Keratinocyte (primary cell): ENCODE results near the gene AIP. TPM values are rescaled to one million over a fixed set of nuclear protein-coding genes. Genes with fewer than 3 reads are reported as not detected.

ENCODE experiments used
- DNase-seq: peaks from one replicate; pipeline ENCODE4 v3.0.0-alpha.2; 2011; ENCODE audit warnings: low read depth, missing footprints, low spot score
- FAIRE-seq: peaks from 2 replicates; lab custom pipeline; 2011; peaks lifted over from hg19 to GRCh38; lab: Jason Lieb, UNC
- H2AFZ ChIP-seq: 2 replicates; pipeline ENCODE4 v1.6.0; 2012; ENCODE audit warnings: low read length, control low read depth, inconsistent platforms; ENCODE audit not compliant: control insufficient read depth
- H3K27ac ChIP-seq: 2 replicates; pipeline ENCODE4 v1.5.1; 2011; ENCODE audit warnings: low read length; ENCODE audit not compliant: control insufficient read depth, insufficient read depth
- H3K27me3 ChIP-seq: 3 replicates; pipeline ENCODE4 v1.6.0; 2011; ENCODE audit warnings: low read length; ENCODE audit not compliant: control insufficient read depth, insufficient read depth; ENCODE audit errors: extremely low read depth
- H3K36me3 ChIP-seq, 2 experiments: 2 replicates in 1 of 2; 3 replicates in 1 of 2; pipeline ENCODE4 v1.5.1; 2011; ENCODE audit warnings: low read length in 2 of 2, mild to moderate bottlenecking in 1 of 2; ENCODE audit not compliant: control insufficient read depth in 2 of 2, insufficient read depth in 2 of 2; ENCODE audit errors: extremely low read depth in 1 of 2
- H3K4me1 ChIP-seq: 3 replicates; pipeline ENCODE4 v1.5.1; 2011; ENCODE audit warnings: low read length; ENCODE audit not compliant: control insufficient read depth, insufficient read depth; ENCODE audit errors: extremely low read depth
- H3K4me2 ChIP-seq: 3 replicates; pipeline ENCODE4 v1.6.0; 2011; ENCODE audit warnings: low read depth, low read length; ENCODE audit not compliant: control insufficient read depth, insufficient read depth; ENCODE audit errors: extremely low read depth
- H3K4me3 ChIP-seq, 3 experiments: fragments of 200-600 bp in 1 of 3; sonication (generic) in 1 of 3; 2 replicates in 2 of 3; 3 replicates in 1 of 3; pipeline ENCODE4 v1.5.1; 2011 to 2016; ENCODE audit warnings: low read length in 3 of 3, mild to moderate bottlenecking in 3 of 3, control low read depth in 2 of 3, inconsistent platforms in 1 of 3, low read depth in 1 of 3, mixed read lengths in 1 of 3, mixed run types in 1 of 3, moderate library complexity in 1 of 3; ENCODE audit not compliant: control insufficient read depth in 2 of 3, insufficient read depth in 2 of 3; ENCODE audit errors: extremely low read depth in 1 of 3
- H3K79me2 ChIP-seq: 2 replicates; pipeline ENCODE4 v1.6.0; 2012; ENCODE audit warnings: low read length; ENCODE audit not compliant: control insufficient read depth, insufficient read depth
- H3K9ac ChIP-seq: 3 replicates; pipeline ENCODE4 v1.6.0; 2011; ENCODE audit warnings: low read length; ENCODE audit not compliant: control insufficient read depth, insufficient read depth; ENCODE audit errors: extremely low read depth
- H3K9me1 ChIP-seq: 3 replicates; pipeline ENCODE4 v1.6.0; 2011; ENCODE audit warnings: low read length; ENCODE audit not compliant: control insufficient read depth, insufficient read depth; ENCODE audit errors: extremely low read depth
- H3K9me3 ChIP-seq: 2 replicates; pipeline ENCODE4 v1.5.1; 2012; ENCODE audit warnings: low read depth, low read length; ENCODE audit not compliant: control insufficient read depth
- H4K20me1 ChIP-seq: 3 replicates; pipeline ENCODE4 v1.6.0; 2011; ENCODE audit warnings: low read length; ENCODE audit not compliant: control insufficient read depth, insufficient read depth; ENCODE audit errors: extremely low read depth
- CTCF ChIP-seq, 3 experiments: IDR thresholded peaks in 1 of 3; conservative IDR thresholded peaks in 1 of 3; optimal IDR thresholded peaks in 1 of 3; 2 replicates in 2 of 3; 3 replicates in 1 of 3; pipeline versions ENCODE3 to v1.5.1; 2011; ENCODE audit warnings: low read length in 3 of 3, mild to moderate bottlenecking in 3 of 3, moderate library complexity in 2 of 3, control low read depth in 1 of 3, inconsistent platforms in 1 of 3; ENCODE audit not compliant: insufficient read depth in 2 of 3; ENCODE audit errors: extremely low read depth in 1 of 3
- EZH2 ChIP-seq: IDR thresholded peaks from one replicate; pipeline ENCODE4 v1.6.1; 2012; ENCODE audit warnings: inconsistent platforms, mild to moderate bottlenecking, low read length, moderate library complexity
- dilution Hi-C: fragments of 300-500 bp; cut with MboI; formaldehyde crosslinking; loops from one replicate; pipeline ENCODE4 v1.7.0; 2020; ENCODE audit warnings: low sequenced_read_pairs; ENCODE audit not compliant: extremely low pct_ligation_motif_present
- polyA plus RNA-seq, 5 experiments: library from polyadenylated mRNA; depleted of rRNA in 3 of 5; stranded (reverse) in 3 of 5; stranded (forward) in 1 of 5; unstranded in 1 of 5; fragments of >200 nt; gene quantifications; 1 replicate in 1 of 5; 2 replicates in 3 of 5; 3 replicates in 1 of 5; pipeline versions ENCODE4 v1.2.1 to v1.2.3, GENCODE V29; 2011 to 2012; ENCODE audit warnings: missing spikeins in 2 of 5, low read depth in 1 of 5, low replicate concordance in 1 of 5

The AIP gene
- polyA plus RNA-seq, 1 donor (not counting 4 experiments of a cell fraction or from before 2014, with no cell fraction given) = 32.5 TPM

- TF ChIP-seq CTCF (optimal IDR thresholded peaks at IDR 0.05 in 1 of 3, IDR thresholded peaks at IDR 0.05 in 1 of 3, conservative IDR thresholded peaks at IDR 0.05 in 1 of 3; ENCODE audit: extremely low read depth in 1 of 3, insufficient read depth in 2 of 3, low read length in 3 of 3) (no peak), EZH2 (no peak)
Measured at GRCh38 chr11:67535561-67535960, 52.7 kb downstream of the AIP start.

GRCh38 chr11:67538306-67538705 lies 55.5 kb downstream of the AIP start:
- H3K9ac ChIP-seq = no peak overlapping the region
- H3K9me1 ChIP-seq = no peaks in the 10 kb centered on the region
- no peaks in the 10 kb centered on the region for H3K4me1 ChIP-seq
- no peak overlapping the region for H3K4me2 ChIP-seq
- H4K20me1 ChIP-seq = no peaks in the 10 kb centered on the region
- dilution Hi-C loops = no loop called here
- H3K27me3 ChIP-seq = no peaks in the 10 kb centered on the region
- no peak overlapping the region for H2AFZ ChIP-seq
- TF ChIP-seq CTCF (optimal IDR thresholded peaks at IDR 0.05 in 1 of 3, IDR thresholded peaks at IDR 0.05 in 1 of 3, conservative IDR thresholded peaks at IDR 0.05 in 1 of 3; ENCODE audit: extremely low read depth in 1 of 3, insufficient read depth in 2 of 3, low read length in 3 of 3) = no peak
- TF ChIP-seq EZH2 = no peak
- H3K9me3 ChIP-seq = peaks cover 8% of the 10 kb centered on the region
- no peaks in the 10 kb centered on the region for H3K79me2 ChIP-seq
- H3K4me3 ChIP-seq = no peak overlapping the region
- H3K27ac ChIP-seq = no peak overlapping the region
- FAIRE-seq (no peak), DNase-seq (no peak)
- no peaks in the 10 kb centered on the region for H3K36me3 ChIP-seq

More at GRCh38 chr11:67535561-67535960, 52.7 kb downstream of the AIP start:
- DNase-seq = no peak
- Histone ChIP-seq H3K36me3 (no peaks in the 10 kb centered on the region), H2AFZ (no peak overlapping the region), H3K27me3 (no peaks in the 10 kb centered on the region), H3K27ac (no peak overlapping the region), H3K79me2 (no peaks in the 10 kb centered on the region), H3K4me3 (no peak overlapping the region), H3K9me1 (no peaks in the 10 kb centered on the region), H4K20me1 (no peaks in the 10 kb centered on the region), H3K9me3 (peaks cover 9% of the 10 kb centered on the region), H3K4me2 (no peak overlapping the region), H3K9ac (no peak overlapping the region), H3K4me1 (no peaks in the 10 kb centered on the region)
- FAIRE-seq = no peak
- dilution Hi-C loops = no loop called here
